ENCODE measurements around the gene ARID1B. TPM values are rescaled to one million over a fixed set of nuclear protein-coding genes. Genes with fewer than 3 reads are reported as not detected.
A peak's percentile ranks its signal among the peaks of the same experiment; 100 is the strongest.
"Not testable (repeated sequence)": the region's sequence is repeated elsewhere in the genome, so short reads cannot be mapped to it uniquely, and the experiment has no call there.

ARID1B gene
- total RNA-seq, 1 donor from 2014 or later = 248 TPM

DNA sequence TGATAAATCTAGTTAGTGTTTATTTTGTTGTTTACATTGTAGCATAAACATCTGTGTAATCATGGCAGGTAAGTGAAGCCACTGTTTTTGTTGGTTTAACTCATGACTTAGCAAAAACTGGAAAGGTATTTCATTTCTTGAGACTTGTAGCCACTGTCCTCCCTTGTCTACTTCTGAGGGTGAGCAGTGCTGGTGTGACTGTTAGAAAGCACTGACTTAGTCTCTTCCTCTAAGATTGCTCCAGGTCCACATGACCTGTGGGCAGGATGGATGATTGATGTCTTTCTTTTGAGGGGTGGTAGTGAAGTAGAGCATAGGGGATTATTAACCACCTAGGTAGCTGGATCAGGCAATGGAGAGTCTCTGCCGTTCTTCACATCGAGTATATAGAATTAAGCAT, 203.8 kb downstream of the ARID1B start:
- POLR2A ChIA-PET = no interaction called here
- ATAC-seq (ENCODE audit: low read depth) = no peak

DNA sequence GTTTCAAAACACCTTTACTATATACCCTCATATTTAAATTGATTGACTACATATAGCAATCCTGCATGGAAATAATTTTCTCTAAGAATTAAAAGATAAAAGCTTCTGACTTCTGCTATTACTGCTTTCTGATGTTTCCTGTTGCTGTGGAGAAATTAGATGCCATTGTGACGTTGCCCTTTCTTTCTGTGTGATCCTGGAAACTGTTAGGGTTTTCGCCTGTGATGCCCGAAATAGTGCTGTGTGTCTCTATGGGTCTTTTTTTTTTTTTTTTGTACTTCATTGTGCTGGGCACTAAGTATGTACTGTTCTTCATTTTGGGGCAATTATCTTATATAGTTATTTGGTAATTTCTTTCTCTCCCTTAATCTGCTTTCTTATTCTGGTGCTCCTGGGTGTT, 205.0 kb downstream of the ARID1B start:
- H3K27me3 Mint-ChIP-seq = no peaks in the 10 kb centered on the region
- no peak overlapping the region for H3K4me3 Mint-ChIP-seq
- no peaks in the 10 kb centered on the region for H3K9me3 Mint-ChIP-seq
- ChIA-PET CTCF (no interaction called here), POLR2A (interaction anchor here (0.7 kb wide), 2 partner anchors 24 to 205 kb away, joined by 3 read pairs; no protein-coding TSS in a partner anchor)
- ATAC-seq (ENCODE audit: low read depth) = no peak
- H3K4me1 Mint-ChIP-seq = peaks cover 96% of the 10 kb centered on the region
- intact Hi-C loops (cut with micrococcal nuclease) = no loop called here
- DNase-seq = no peak
- peak overlapping the region; percentile 24 for H3K27ac Mint-ChIP-seq
- TF ChIP-seq, protein P1, sequence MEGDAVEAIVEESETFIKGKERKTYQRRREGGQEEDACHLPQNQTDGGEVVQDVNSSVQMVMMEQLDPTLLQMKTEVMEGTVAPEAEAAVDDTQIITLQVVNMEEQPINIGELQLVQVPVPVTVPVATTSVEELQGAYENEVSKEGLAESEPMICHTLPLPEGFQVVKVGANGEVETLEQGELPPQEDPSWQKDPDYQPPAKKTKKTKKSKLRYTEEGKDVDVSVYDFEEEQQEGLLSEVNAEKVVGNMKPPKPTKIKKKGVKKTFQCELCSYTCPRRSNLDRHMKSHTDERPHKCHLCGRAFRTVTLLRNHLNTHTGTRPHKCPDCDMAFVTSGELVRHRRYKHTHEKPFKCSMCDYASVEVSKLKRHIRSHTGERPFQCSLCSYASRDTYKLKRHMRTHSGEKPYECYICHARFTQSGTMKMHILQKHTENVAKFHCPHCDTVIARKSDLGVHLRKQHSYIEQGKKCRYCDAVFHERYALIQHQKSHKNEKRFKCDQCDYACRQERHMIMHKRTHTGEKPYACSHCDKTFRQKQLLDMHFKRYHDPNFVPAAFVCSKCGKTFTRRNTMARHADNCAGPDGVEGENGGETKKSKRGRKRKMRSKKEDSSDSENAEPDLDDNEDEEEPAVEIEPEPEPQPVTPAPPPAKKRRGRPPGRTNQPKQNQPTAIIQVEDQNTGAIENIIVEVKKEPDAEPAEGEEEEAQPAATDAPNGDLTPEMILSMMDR (IDR thresholded peaks at IDR 0.05) = no peak
- no peaks in the 10 kb centered on the region for H3K36me3 Mint-ChIP-seq (ENCODE audit: low read depth)

More for the DNA sequence above, 203.8 kb downstream of the ARID1B start:
- Mint-ChIP-seq H3K4me1 (peaks cover 98% of the 10 kb centered on the region), H3K36me3 (ENCODE audit: low read depth) (no peaks in the 10 kb centered on the region), H3K27ac (peak overlapping the region; percentile 1), H3K4me3 (no peak overlapping the region), H3K27me3 (no peaks in the 10 kb centered on the region), H3K9me3 (no peaks in the 10 kb centered on the region)
- CTCF ChIA-PET = no interaction called here
- no peak for DNase-seq
- TF ChIP-seq, protein P1 (IDR thresholded peaks at IDR 0.05) = no peak
- intact Hi-C loops (cut with micrococcal nuclease) = no loop called here

DNA sequence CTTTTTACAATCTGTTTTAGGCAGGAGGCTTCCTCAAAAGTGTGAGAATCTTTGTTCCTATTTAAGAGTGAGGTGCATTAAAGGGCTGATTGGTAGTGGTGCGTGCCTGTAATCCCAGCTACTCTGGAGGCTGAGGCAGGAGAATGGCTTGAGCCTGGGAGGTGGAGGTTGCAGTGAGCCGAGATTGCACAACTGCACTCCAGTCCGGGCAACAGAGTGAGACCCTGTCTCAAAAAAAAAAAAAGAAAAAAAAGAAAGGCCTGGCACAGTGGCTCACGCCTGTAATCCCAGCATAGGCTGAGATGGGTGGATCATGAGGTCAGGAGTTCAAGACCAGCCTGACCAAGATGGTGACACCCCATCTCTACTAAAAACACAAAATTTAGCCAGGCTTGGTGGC, 205.7 kb downstream of the ARID1B start:
- H3K4me3 Mint-ChIP-seq; POLR2A ChIA-PET; intact Hi-C loops (cut with micrococcal nuclease); ATAC-seq (ENCODE audit: low read depth); H3K27me3 Mint-ChIP-seq; CTCF ChIA-PET; H3K9me3 Mint-ChIP-seq; DNase-seq; H3K36me3 Mint-ChIP-seq (ENCODE audit: low read depth): not testable (repeated sequence)
- H3K27ac Mint-ChIP-seq = peak overlapping the region; percentile 24
- peaks cover 95% of the 10 kb centered on the region for H3K4me1 Mint-ChIP-seq

DNA sequence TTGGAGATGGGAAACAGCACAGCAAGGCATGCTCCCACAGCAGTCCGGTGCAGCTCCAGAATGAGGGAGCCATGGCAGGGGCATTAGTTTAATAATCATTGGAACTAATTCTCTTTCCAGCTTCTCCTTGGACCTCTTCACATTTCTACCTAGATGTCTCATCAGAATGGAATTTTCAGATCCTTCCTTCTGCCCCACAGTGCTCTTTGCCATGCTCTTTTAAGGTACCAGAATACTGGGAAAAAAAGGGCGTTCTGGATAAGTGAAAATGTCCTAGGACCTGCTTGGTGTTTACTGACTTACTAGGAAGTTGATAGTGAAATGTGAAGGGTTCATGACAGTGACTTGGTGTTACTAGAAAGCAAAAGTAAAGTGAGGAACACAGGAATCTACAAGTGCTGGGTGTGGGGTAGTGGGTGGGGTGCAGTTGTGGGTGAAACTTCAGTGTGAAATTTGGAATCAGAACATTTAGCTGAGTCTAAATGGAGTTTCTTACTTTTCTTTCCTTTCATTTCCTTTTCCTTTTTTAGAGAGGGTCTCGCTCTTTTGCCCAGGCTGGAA, 207.1 kb downstream of the ARID1B start:
- Mint-ChIP-seq H3K9me3 (no peaks in the 10 kb centered on the region), H3K4me1 (peaks cover 95% of the 10 kb centered on the region), H3K27me3 (no peaks in the 10 kb centered on the region), H3K4me3 (peak overlapping the region; percentile 51), H3K36me3 (ENCODE audit: low read depth) (no peaks in the 10 kb centered on the region), H3K27ac (peak overlapping the region; percentile 47)
- POLR2A ChIA-PET = no interaction called here
- DNase-seq (no peak), ATAC-seq (ENCODE audit: low read depth) (no peak)
- CTCF ChIA-PET = no interaction called here
- TF ChIP-seq, protein P1 (IDR thresholded peaks at IDR 0.05) = no peak
- intact Hi-C loops (cut with micrococcal nuclease) = no loop called here

DNA sequence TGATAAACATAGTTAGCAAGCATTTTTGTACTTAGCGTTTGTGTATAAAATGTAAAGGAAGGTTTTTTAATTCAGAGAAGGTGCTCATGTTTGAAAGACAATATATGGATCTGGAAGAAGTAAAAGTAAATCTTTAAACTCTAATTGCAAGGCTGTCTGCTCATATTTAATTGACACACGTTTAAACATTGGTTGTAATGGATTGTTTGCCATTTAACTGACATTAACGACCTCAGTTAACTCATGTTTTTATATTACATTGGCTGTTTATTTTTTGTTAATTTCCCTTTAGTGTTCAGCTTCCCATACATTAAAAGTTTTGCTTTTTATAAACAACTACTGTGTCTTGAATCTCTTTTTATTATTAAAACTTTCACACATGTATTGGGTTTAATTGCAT, 208.1 kb downstream of the ARID1B start:
- intact Hi-C loops (cut with micrococcal nuclease) = no loop called here
- TF ChIP-seq, protein P1 (IDR thresholded peaks at IDR 0.05) = no peak
- Mint-ChIP-seq H3K9me3 (no peaks in the 10 kb centered on the region), H3K36me3 (ENCODE audit: low read depth) (no peaks in the 10 kb centered on the region), H3K27ac (peak overlapping the region; percentile 18), H3K4me1 (peaks cover 94% of the 10 kb centered on the region), H3K4me3 (no peak overlapping the region), H3K27me3 (no peaks in the 10 kb centered on the region)
- POLR2A ChIA-PET = interaction anchor here (0.8 kb wide), 1 partner anchor 208 kb away, joined by 3 read pairs; the partner anchor contains the start of gene ARID1B
- CTCF ChIA-PET = interaction anchor here (1.8 kb wide), 1 partner anchor 9 kb away, joined by 5 read pairs; no protein-coding TSS in a partner anchor
- DNase-seq = no peak
- ATAC-seq (ENCODE audit: low read depth) = no peak
